Activated CD8-positive, alpha-beta T cell treated with anti-CD3 and anti-CD28 coated beads for 36 hours (primary cell): Measurements from ENCODE around the gene INO80B. TPM values are rescaled to one million over a fixed set of nuclear protein-coding genes. Genes with fewer than 3 reads are reported as not detected.

Source experiments
- ATAC-seq: fragments of 200-7000 bp; cut with Tn5 transposase; one replicate; pipeline ENCODE4 v1.10.0; 2021; ENCODE audit warnings: mild to moderate bottlenecking, moderate library complexity
- CTCF ChIA-PET: fragments of 350-600 bp; sonication (Branson Sonifier 250); formaldehyde crosslinking; loops from one replicate; lab custom pipeline; 2021; ENCODE audit warnings: antibody characterized with exemption; lab: Charles Lee
- POLR2A ChIA-PET: fragments of 350-600 bp; sonication (Branson Sonifier 250); formaldehyde crosslinking; loops from one replicate; lab custom pipeline; 2021; ENCODE audit warnings: antibody characterized with exemption; lab: Charles Lee
- DNase-seq: peaks from one replicate; pipeline ENCODE4 v3.0.0-alpha.2; 2020
- H3K27ac Mint-ChIP-seq: one replicate; pipeline ENCODE4 v1.8.0; 2021; ENCODE audit warnings: mild to moderate bottlenecking, mixed read lengths
- H3K27me3 Mint-ChIP-seq: one replicate; pipeline ENCODE4 v1.8.0; 2021; ENCODE audit warnings: mixed read lengths
- H3K36me3 Mint-ChIP-seq: one replicate; pipeline ENCODE4 v1.8.0; 2021; ENCODE audit warnings: low read depth, mixed read lengths
- H3K4me1 Mint-ChIP-seq: one replicate; pipeline ENCODE4 v1.8.0; 2021; ENCODE audit warnings: low read depth, mixed read lengths
- H3K4me3 Mint-ChIP-seq: one replicate; pipeline ENCODE4 v1.8.0; 2021; ENCODE audit warnings: mild to moderate bottlenecking, moderate library complexity, mixed read lengths
- H3K9me3 Mint-ChIP-seq: one replicate; pipeline ENCODE4 v1.8.0; 2021; ENCODE audit warnings: mixed read lengths
- CTCF ChIP-seq: fragments of 200-600 bp; IDR thresholded peaks from one replicate; pipeline ENCODE4 v1.8.0; 2022; ENCODE audit warnings: antibody characterized with exemption, mild to moderate bottlenecking
- intact Hi-C: fragments of 100-400 bp; cut with micrococcal nuclease; formaldehyde crosslinking; loops from one replicate; pipeline ENCODE4 v1.10.0; 2022
- total RNA-seq, 2 experiments: library from RNA; stranded (reverse); gene quantifications; one replicate each; pipeline ENCODE4 v1.2.3, GENCODE V29; 2021

The INO80B gene
- total RNA-seq, 2 experiments from 2014 or later = 23.9 to 24.2 TPM

- TF ChIP-seq CTCF = no peak
- Mint-ChIP-seq H3K27me3 (peaks cover 6% of the 10 kb centered on the region), H3K9me3 (no peaks in the 10 kb centered on the region), H3K27ac (no peak overlapping the region), H3K4me3 (no peak overlapping the region), H3K36me3 (peaks cover 12% of the 10 kb centered on the region), H3K4me1 (peaks cover 4% of the 10 kb centered on the region)
- no peak for DNase-seq
- POLR2A ChIA-PET = interaction anchor here (0.6 to 1.2 kb wide), 3 partner anchors 11 to 46 kb away, joined by 3 to 4 read pairs (median 3); partner anchors contain the start of genes CCDC142 and TTC31
- ATAC-seq = no peak
- CTCF ChIA-PET = interaction anchor here (1.2 to 5.7 kb wide), 3 partner anchors 10 to 94 kb away, joined by 4 to 32 read pairs (median 5); partner anchors contain the start of genes CCDC142 and TTC31
- intact Hi-C loops = no loop called here
Observed at GRCh38 chr2:74493546-74493945, 38.7 kb downstream of the INO80B start.

GRCh38 chr2:74495440-74495839 is 40.6 kb downstream of the INO80B start:
- ChIA-PET CTCF (interaction anchor here (5.7 kb wide), 1 partner anchor 12 kb away, joined by 32 read pairs; the partner anchor contains the start of genes CCDC142 and TTC31), POLR2A (interaction anchor here (0.6 to 1.4 kb wide), 7 partner anchors 9 to 144 kb away, joined by 3 to 4 read pairs (median 4); partner anchors contain the start of gene PCGF1)
- Mint-ChIP-seq H3K4me1 (peaks cover 11% of the 10 kb centered on the region), H3K9me3 (no peaks in the 10 kb centered on the region), H3K4me3 (no peak overlapping the region), H3K36me3 (peaks cover 8% of the 10 kb centered on the region), H3K27ac (no peak overlapping the region), H3K27me3 (peaks cover 19% of the 10 kb centered on the region)
- DNase-seq (no peak), ATAC-seq (no peak)
- TF ChIP-seq CTCF = no peak
- intact Hi-C loops = no loop called here

GRCh38 chr2:74496997-74497776 is 42.3 kb downstream of the INO80B start:
- ChIA-PET POLR2A (interaction anchor here (0.8 to 5.2 kb wide), 6 partner anchors 9 to 80 kb away, joined by 3 to 23 read pairs (median 4); partner anchors contain the start of genes CCDC142, MRPL53, TTC31 and WBP1), CTCF (interaction anchor here (1.3 to 3.0 kb wide), 3 partner anchors 10 to 90 kb away, joined by 3 to 17 read pairs (median 4); partner anchors contain the start of genes CCDC142, PCGF1 and TTC31)
- intact Hi-C loops = no loop called here
- TF ChIP-seq CTCF = no peak
- Mint-ChIP-seq H3K9me3 (no peaks in the 10 kb centered on the region), H3K27ac (no peak overlapping the region), H3K36me3 (peaks cover 6% of the 10 kb centered on the region), H3K4me3 (peak overlapping the region; percentile 78), H3K27me3 (peaks cover 35% of the 10 kb centered on the region), H3K4me1 (peaks cover 13% of the 10 kb centered on the region)
- DNase-seq (no peak), ATAC-seq (no peak)

GRCh38 chr2:74497777-74498499 is 43.1 kb downstream of the INO80B start:
- CTCF ChIA-PET = interaction anchor here (1.5 to 3.0 kb wide), 3 partner anchors 11 to 89 kb away, joined by 3 to 17 read pairs (median 5); partner anchors contain the start of genes CCDC142 and TTC31
- intact Hi-C loops = no loop called here
- DNase-seq (peak; percentile 39), ATAC-seq (peak; percentile 25)
- Mint-ChIP-seq H3K9me3 (no peaks in the 10 kb centered on the region), H3K4me3 (peak overlapping the region; percentile 78), H3K4me1 (peaks cover 21% of the 10 kb centered on the region), H3K27ac (peak overlapping the region; percentile 63), H3K36me3 (peaks cover 6% of the 10 kb centered on the region), H3K27me3 (peaks cover 43% of the 10 kb centered on the region)
- no peak for TF ChIP-seq CTCF
- POLR2A ChIA-PET = interaction anchor here (0.9 to 5.2 kb wide), 6 partner anchors 12 to 79 kb away, joined by 3 to 23 read pairs (median 4); partner anchors contain the start of genes CCDC142, MRPL53, TTC31 and WBP1
